D341Med (cell line): ENCODE data around the gene FAM118B.

Experiments
- DNase-seq: peaks from one replicate; pipeline ENCODE4 v3.0.0; 2012; ENCODE audit warnings: low spot score

Gene FAM118B

GRCh38 chr11:126311401-126312291, 100.1 kb downstream of the FAM118B start:
- DNase-seq: no peak
